RWPE1 (cell line): ENCODE measurements around the gene LHX1.
A peak's percentile ranks its signal among the peaks of the same experiment; 100 is the strongest.

Experiments used
- CTCF ChIA-PET: fragments of 350-600 bp; sonication (Branson Sonifier 250); formaldehyde crosslinking; extraction: SDS; loops from one replicate; lab custom pipeline; 2021; lab: Yijun Ruan, JAX
- POLR2A ChIA-PET: fragments of 400-600 bp; formaldehyde crosslinking; extraction: SDS; loops from one replicate; lab custom pipeline; 2020; ENCODE audit warnings: antibody characterized with exemption; ENCODE audit not compliant: low non-redundant PET; lab: Yijun Ruan, JAX
- DNase-seq: peaks from one replicate; pipeline ENCODE4 v3.0.0; 2012; ENCODE audit warnings: low spot score
- H3K27ac ChIP-seq: fragments of 450-650 bp; 2 replicates; pipeline ENCODE4 v1.5.1; 2017
- TF ChIP-seq, protein P1 (sequence below): fragments of 450-650 bp; conservative IDR thresholded peaks from 2 replicates; pipeline ENCODE4 v1.5.1; 2017; ENCODE audit warnings: low read depth, mild to moderate bottlenecking

LHX1 gene

DNA sequence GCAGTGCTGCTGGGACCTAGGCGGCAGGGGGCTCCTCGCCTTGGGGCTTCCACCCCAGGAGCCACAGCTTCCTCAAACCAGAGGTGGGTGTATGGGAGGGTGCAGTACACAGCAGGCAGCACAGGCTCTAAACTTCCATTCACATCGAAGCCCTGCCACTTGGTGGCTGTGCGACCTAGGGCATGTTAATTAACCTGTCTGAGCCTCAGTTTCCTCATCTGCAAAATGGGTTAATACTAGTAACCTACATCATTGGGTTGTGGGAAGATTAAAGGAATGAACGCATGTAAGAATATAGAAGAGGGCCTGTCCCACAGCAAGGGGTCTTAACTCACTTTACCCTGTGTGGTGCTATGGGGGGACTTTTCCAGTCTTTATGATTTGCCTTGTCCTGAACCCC, 26.8 kb upstream of the LHX1 start:
- H3K27ac ChIP-seq: no peak overlapping the region
- POLR2A ChIA-PET: no interaction called here
- CTCF ChIA-PET: interaction anchor here (0.7 kb wide), 1 partner anchor 29 kb away, joined by 3 read pairs; no protein-coding TSS in a partner anchor
- no peak for DNase-seq
- TF ChIP-seq, protein P1, sequence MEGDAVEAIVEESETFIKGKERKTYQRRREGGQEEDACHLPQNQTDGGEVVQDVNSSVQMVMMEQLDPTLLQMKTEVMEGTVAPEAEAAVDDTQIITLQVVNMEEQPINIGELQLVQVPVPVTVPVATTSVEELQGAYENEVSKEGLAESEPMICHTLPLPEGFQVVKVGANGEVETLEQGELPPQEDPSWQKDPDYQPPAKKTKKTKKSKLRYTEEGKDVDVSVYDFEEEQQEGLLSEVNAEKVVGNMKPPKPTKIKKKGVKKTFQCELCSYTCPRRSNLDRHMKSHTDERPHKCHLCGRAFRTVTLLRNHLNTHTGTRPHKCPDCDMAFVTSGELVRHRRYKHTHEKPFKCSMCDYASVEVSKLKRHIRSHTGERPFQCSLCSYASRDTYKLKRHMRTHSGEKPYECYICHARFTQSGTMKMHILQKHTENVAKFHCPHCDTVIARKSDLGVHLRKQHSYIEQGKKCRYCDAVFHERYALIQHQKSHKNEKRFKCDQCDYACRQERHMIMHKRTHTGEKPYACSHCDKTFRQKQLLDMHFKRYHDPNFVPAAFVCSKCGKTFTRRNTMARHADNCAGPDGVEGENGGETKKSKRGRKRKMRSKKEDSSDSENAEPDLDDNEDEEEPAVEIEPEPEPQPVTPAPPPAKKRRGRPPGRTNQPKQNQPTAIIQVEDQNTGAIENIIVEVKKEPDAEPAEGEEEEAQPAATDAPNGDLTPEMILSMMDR: no peak

- TF ChIP-seq, protein P1: no peak
- no peak for DNase-seq
- CTCF ChIA-PET: no interaction called here
- POLR2A ChIA-PET: no interaction called here
- H3K27ac ChIP-seq: no peak overlapping the region
These were observed 26.3 kb upstream of the LHX1 start for GRCh38 chr17:36911001-36911400.

DNA sequence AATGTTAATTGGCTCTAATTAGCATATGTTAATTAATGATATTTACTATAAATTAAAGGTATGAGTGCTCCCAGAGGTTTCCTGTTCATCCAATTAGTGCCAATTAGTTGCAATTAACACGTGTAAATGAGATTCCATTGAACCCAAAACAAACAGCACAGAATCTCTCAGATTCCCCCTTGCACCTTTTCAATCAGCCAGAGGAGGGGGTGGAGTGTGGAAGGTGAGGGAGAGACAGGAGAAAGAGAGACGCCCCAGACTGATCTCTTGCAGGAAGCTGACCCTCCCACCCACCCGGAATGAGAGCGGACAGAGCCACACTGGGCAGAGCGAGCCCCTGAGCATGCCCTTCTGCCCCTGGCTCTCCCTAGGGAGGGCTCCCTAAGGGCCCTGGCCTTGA, 24.1 kb upstream of the LHX1 start:
- DNase-seq: no peak
- TF ChIP-seq, protein P1: no peak
- CTCF ChIA-PET: no interaction called here
- POLR2A ChIA-PET: no interaction called here
- no peak overlapping the region for H3K27ac ChIP-seq

- ChIA-PET CTCF (interaction anchor here (0.8 kb wide), 1 partner anchor 9 kb away, joined by 7 read pairs; no protein-coding TSS in a partner anchor), POLR2A (no interaction called here)
- TF ChIP-seq, protein P1: no peak
- no peak for DNase-seq
- H3K27ac ChIP-seq: no peak overlapping the region
These were observed 19.0 kb upstream of the LHX1 start for GRCh38 chr17:36918211-36918691.

DNA sequence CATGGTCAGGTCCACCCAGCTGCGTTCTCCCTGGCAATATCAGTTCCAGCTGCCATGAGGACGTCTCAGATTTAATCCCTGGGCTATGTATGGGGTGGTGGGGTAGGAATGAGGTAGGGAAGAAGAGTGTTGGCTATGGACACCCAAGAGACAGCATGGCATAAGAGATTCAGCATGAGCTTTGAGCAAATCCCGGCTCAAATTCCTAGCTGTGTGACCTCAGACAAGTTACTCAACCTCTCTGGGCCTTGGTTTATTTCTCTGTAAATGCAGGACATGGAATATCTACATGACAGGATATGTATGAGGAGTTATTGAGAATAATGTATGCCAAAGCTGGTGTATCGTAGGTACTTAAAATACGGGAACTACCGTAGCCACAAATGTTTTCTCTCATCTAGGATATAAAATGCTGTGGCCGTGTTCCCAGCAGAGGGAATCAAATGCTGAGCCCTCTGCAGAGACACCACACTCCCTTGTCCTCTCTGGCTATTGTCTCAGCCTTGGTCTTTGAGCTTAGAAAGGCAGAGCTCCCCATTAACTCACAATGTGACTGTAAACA, 17.8 kb upstream of the LHX1 start:
- no peak overlapping the region for H3K27ac ChIP-seq
- ChIA-PET POLR2A (no interaction called here), CTCF (no interaction called here)
- TF ChIP-seq, protein P1: no peak
- DNase-seq: no peak

DNA sequence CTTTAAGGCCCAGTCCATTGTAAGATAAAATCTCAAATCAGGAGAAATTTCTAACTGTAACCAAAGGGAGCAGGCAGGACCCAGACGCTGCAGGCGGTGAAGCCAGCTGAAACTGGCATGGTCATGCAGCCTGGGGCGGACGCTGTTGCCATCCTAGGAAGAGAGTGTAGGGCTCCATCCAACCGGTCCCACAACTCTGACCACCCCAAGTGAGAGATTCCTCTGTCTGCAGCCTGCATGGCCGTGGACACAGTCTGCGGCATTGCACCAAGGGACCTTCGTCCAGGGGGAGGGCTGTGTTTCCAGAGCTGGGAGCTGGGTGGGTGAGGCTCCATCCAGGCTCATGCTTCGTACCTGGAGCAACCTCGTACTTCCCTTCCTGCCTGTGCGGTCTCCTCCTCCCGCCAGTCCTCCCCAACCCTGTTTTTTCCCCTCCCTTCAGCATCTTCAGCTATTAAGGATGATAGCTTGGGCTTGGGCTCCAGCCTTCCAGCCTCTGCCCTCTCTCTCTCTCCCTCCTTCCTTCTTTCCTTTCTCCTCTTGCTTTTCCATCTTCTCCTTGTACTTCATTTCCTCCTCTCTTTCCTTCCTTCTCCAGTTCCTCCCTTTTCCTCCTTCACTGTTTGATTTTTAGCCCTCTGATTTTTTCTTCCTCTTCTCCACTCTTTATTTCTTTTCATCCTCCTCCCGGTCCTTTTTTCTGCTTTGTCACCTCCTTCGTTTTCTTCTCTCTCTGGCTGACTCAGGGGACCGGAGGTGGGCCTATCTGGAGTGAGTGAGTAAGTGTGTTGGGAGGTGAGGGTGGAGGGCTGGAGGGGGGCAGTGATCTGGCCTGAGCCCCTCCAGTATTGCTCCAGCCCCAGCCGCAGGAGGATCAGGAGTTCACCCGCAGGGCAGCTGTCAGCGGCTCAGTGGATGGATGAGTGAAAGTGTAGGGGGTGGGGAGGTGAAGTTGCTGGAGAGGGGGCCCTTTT, 17.0 kb upstream of the LHX1 start:
- H3K27ac ChIP-seq: peak overlapping the region; percentile 73
- TF ChIP-seq, protein P1: no peak
- ChIA-PET CTCF (interaction anchor here (0.5 to 1.6 kb wide), 4 partner anchors 36 to 284 kb away, joined by 3 to 4 read pairs (median 4); no protein-coding TSS in a partner anchor), POLR2A (no interaction called here)
- DNase-seq: peak; percentile 53
